HepG2 (cell line): ENCODE results near the gene VILL. TPM values are rescaled to one million over a fixed set of nuclear protein-coding genes. Genes with fewer than 3 reads are reported as not detected.
A peak's percentile ranks its signal among the peaks of the same experiment; 100 is the strongest.

Experiments
- CREBL2 ChIP-seq: sonication (generic); formaldehyde crosslinking; IDR thresholded peaks from 2 replicates; pipeline ENCODE4 v1.8.1; 2023; ENCODE audit warnings: missing genetic modification reagents, mild to moderate bottlenecking, borderline replicate concordance
- DPF2 ChIP-seq: sonication (generic); formaldehyde crosslinking; IDR thresholded peaks from 2 replicates; pipeline ENCODE4 v1.4.0; 2020; ENCODE audit warnings: mild to moderate bottlenecking, low read depth, missing genetic modification reagents, borderline replicate concordance
- ETV6 ChIP-seq: sonication (generic); formaldehyde crosslinking; conservative IDR thresholded peaks from 2 replicates; pipeline ENCODE4 v1.4.0; 2020; ENCODE audit warnings: missing genetic modification reagents
- HES4 ChIP-seq: sonication (generic); formaldehyde crosslinking; IDR thresholded peaks from 2 replicates; pipeline ENCODE4 v1.9.0; 2021; ENCODE audit warnings: mild to moderate bottlenecking, missing genetic modification reagents, borderline replicate concordance
- IKZF1 ChIP-seq: fragments of 450-650 bp; IDR thresholded peaks from 2 replicates; pipeline ENCODE4 v1.7.1; 2016
- IKZF5 ChIP-seq: IDR thresholded peaks from 2 replicates; pipeline ENCODE4 v1.6.1; 2018; ENCODE audit warnings: missing genetic modification reagents, mild to moderate bottlenecking, missing compliant biosample characterization
- JUNB ChIP-seq: sonication (generic); formaldehyde crosslinking; IDR thresholded peaks from 2 replicates; pipeline ENCODE4 v1.8.0; 2022; ENCODE audit warnings: missing genetic modification reagents, mild to moderate bottlenecking, borderline replicate concordance
- MBNL3 ChIP-seq: fragments of 250-450 bp; sonication (Bioruptor Pico); conservative IDR thresholded peaks from 2 replicates; pipeline ENCODE4 v1.8.0; 2022; ENCODE audit warnings: mild to moderate bottlenecking, inconsistent platforms
- NCOA1 ChIP-seq: sonication (generic); formaldehyde crosslinking; IDR thresholded peaks from 2 replicates; pipeline ENCODE4 v1.9.0; 2021; ENCODE audit warnings: missing genetic modification reagents
- NFATC3 ChIP-seq: sonication (generic); formaldehyde crosslinking; IDR thresholded peaks from 2 replicates; pipeline ENCODE4 v1.5.1; 2020; ENCODE audit warnings: mild to moderate bottlenecking, missing genetic modification reagents
- NR1H2 ChIP-seq: sonication (generic); formaldehyde crosslinking; IDR thresholded peaks from 2 replicates; pipeline ENCODE4 v1.8.1; 2022; ENCODE audit warnings: low read depth, missing genetic modification reagents, borderline replicate concordance
- SKIL ChIP-seq: sonication (generic); formaldehyde crosslinking; IDR thresholded peaks from 2 replicates; pipeline ENCODE4 v1.8.0; 2022; ENCODE audit warnings: missing genetic modification reagents, mild to moderate bottlenecking, moderate library complexity, borderline replicate concordance
- SP140L ChIP-seq: sonication (generic); formaldehyde crosslinking; IDR thresholded peaks from 2 replicates; pipeline ENCODE4 v1.4.0; 2020; ENCODE audit warnings: missing genetic modification reagents, borderline replicate concordance
- SRSF9 ChIP-seq: fragments of 200-400 bp; formaldehyde crosslinking; IDR thresholded peaks from 2 replicates; pipeline ENCODE4 v1.6.1; 2018; ENCODE audit warnings: borderline replicate concordance, mild to moderate bottlenecking, low read depth, low read length; ENCODE audit not compliant: insufficient read depth, poor library complexity, severe bottlenecking
- SUZ12 ChIP-seq: fragments of 150-350 bp; IDR thresholded peaks from 2 replicates; pipeline ENCODE4 v1.6.1; 2014; ENCODE audit warnings: low read depth, low read length
- WIZ ChIP-seq: sonication (generic); formaldehyde crosslinking; IDR thresholded peaks from 2 replicates; pipeline ENCODE4 v1.5.1; 2020; ENCODE audit warnings: mild to moderate bottlenecking, missing genetic modification reagents
- ZNF207 ChIP-seq: fragments of 450-650 bp; IDR thresholded peaks from 2 replicates; pipeline ENCODE4 v1.6.1; 2016; ENCODE audit warnings: antibody characterized with exemption, borderline replicate concordance
- ZNF552 ChIP-seq: sonication (generic); formaldehyde crosslinking; IDR thresholded peaks from 2 replicates; pipeline ENCODE4 v1.9.0; 2022; ENCODE audit warnings: missing genetic modification reagents, mild to moderate bottlenecking, borderline replicate concordance
- ZNF616 ChIP-seq: sonication (generic); formaldehyde crosslinking; IDR thresholded peaks from 2 replicates; pipeline ENCODE4 v1.5.0; 2020; ENCODE audit warnings: low read depth, mild to moderate bottlenecking, missing genetic modification reagents
- ZNF749 ChIP-seq: sonication (generic); formaldehyde crosslinking; IDR thresholded peaks from 2 replicates; pipeline ENCODE4 v1.8.0; 2022; ENCODE audit warnings: mild to moderate bottlenecking, missing genetic modification reagents, moderate library complexity, borderline replicate concordance
- ZSCAN5A ChIP-seq: sonication (generic); formaldehyde crosslinking; IDR thresholded peaks from 2 replicates; pipeline ENCODE4 v1.8.0; 2022; ENCODE audit warnings: mild to moderate bottlenecking, missing genetic modification reagents, borderline replicate concordance
- ZUFSP ChIP-seq: sonication (generic); formaldehyde crosslinking; IDR thresholded peaks from 2 replicates; pipeline ENCODE4 v1.9.0; 2021; ENCODE audit warnings: missing genetic modification reagents, mild to moderate bottlenecking, borderline replicate concordance
- polyA plus RNA-seq, 8 experiments: library from polyadenylated mRNA; depleted of rRNA in 3 of 8; stranded (reverse) in 7 of 8; unstranded in 1 of 8; fragments of >200 nt; fragmentation: Illumina TruSeq in 4 of 8; extraction: Trizol in 4 of 8; gene quantifications; 2 replicates each; pipeline versions ENCODE4 v1.2.1 to v1.2.3, GENCODE V29; 2011 to 2016; ENCODE audit warnings: low read depth in 4 of 8, missing spikeins in 1 of 8, mixed read lengths in 1 of 8; ENCODE audit not compliant: insufficient read depth in 1 of 8
- total RNA-seq, 5 experiments: library from RNA; depleted of rRNA; stranded (reverse); fragments of >200 nt; fragmentation: Illumina TruSeq; extraction: Trizol; gene quantifications; 2 replicates each; pipeline ENCODE4 v1.2.3, GENCODE V29; 2016; ENCODE audit warnings: low read depth in 1 of 5

Gene VILL
- total and polyA plus RNA-seq, 2 of the 13 experiments (the other 11 are each of a cell fraction or from before 2014, with no cell fraction given), result 3.2 to 5.3 TPM

GRCh38 chr3:38005076-38006020 is 14.8 kb downstream of the VILL start (continued):
- TF ChIP-seq SRSF9 (no peak), ZUFSP (CRISPR knock-in tag) (no peak), ZNF552 (CRISPR knock-in tag) (no peak), ZNF749 (CRISPR knock-in tag) (no peak), HES4 (CRISPR knock-in tag) (no peak), WIZ (CRISPR knock-in tag) (no peak), IKZF5 (no peak; the same call in 1 of the 2 replicates), ZNF616 (no peak), NR1H2 (CRISPR knock-in tag) (no peak), CREBL2 (CRISPR knock-in tag) (no peak), ETV6 (no peak), SP140L (CRISPR knock-in tag) (no peak), NFATC3 (CRISPR knock-in tag) (no peak), MBNL3 (CRISPR knock-in tag) (no peak), NCOA1 (CRISPR knock-in tag) (0 out of 2 replicates have a peak, but pooled peaks have one; percentile 23), IKZF1 (no peak), ZNF207 (no peak), SUZ12 (no peak), JUNB (no peak), SKIL (0 out of 2 replicates have a peak, but pooled peaks have one; percentile 54), DPF2 (peak; percentile 69; the same call in 1 of the 2 replicates), ZSCAN5A (CRISPR knock-in tag) (no peak)
